ENCODE measurements around the gene IMPACT. TPM values are rescaled to one million over a fixed set of nuclear protein-coding genes. Genes with fewer than 3 reads are reported as not detected.

Gene IMPACT
- total and polyA plus RNA-seq, 9 donors, result 13.7 to 50.3 (median 28.7) TPM

DNA sequence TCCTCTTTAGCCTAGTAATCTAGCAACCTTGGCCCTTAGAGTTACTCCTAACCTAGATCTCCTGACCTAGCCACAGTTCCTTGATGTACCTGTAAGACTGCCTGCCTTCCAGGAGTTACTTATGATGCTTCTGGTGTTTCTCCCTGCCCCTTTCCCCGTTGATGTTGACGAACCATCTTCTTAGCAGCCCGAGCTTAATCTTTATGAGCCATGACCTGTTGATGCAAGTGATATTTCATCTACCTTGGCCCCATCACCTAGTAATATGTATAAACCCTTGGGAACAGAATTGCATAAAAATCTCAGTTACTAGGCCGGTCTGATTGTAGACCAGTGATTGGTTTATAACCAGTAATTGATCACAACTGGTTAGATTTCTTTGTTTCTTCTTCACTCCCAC, 2.7 kb downstream of the IMPACT start:
- WGBS, 3 donors, result 92 to 93% (median 93%) methylated on average over 4 of the region's 4 CpGs

DNA sequence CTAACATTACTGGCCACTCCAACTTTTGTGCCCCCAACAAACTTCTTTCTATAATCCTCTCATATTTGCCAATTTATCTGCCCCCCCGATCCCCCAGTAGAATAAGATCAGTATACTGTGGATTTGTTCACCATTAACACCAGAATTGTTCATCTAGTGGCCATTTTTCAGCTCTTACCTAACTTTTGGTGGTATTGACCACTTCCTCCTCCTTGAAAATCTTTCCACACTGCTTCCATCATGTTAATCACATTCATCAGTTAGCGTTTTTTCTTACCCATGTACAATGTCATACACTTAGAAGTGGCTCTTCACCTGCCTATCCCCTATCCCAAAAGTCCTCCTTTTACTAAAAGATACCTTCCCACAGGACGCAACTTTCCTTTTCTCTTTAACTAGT, 6.1 kb downstream of the IMPACT start:
- 94 to 97% (median 95%) methylated on average over 3 of the region's 3 CpGs for WGBS, 3 donors
- Histone ChIP-seq H3K4me1 (ENCODE audit: insufficient read depth) (no peaks in the 10 kb centered on the region), H3K27me3 (no peaks in the 10 kb centered on the region), H3K27ac (no peak overlapping the region), H3K36me3 (no peaks in the 10 kb centered on the region), H3K9me3 (no peaks in the 10 kb centered on the region), H3K4me3 (no peak overlapping the region)
- TF ChIP-seq EP300 (IDR thresholded peaks at IDR 0.05) (no peak), POLR2A (IDR thresholded peaks at IDR 0.05) (no peak)
- TF ChIP-seq, protein P1, sequence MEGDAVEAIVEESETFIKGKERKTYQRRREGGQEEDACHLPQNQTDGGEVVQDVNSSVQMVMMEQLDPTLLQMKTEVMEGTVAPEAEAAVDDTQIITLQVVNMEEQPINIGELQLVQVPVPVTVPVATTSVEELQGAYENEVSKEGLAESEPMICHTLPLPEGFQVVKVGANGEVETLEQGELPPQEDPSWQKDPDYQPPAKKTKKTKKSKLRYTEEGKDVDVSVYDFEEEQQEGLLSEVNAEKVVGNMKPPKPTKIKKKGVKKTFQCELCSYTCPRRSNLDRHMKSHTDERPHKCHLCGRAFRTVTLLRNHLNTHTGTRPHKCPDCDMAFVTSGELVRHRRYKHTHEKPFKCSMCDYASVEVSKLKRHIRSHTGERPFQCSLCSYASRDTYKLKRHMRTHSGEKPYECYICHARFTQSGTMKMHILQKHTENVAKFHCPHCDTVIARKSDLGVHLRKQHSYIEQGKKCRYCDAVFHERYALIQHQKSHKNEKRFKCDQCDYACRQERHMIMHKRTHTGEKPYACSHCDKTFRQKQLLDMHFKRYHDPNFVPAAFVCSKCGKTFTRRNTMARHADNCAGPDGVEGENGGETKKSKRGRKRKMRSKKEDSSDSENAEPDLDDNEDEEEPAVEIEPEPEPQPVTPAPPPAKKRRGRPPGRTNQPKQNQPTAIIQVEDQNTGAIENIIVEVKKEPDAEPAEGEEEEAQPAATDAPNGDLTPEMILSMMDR (IDR thresholded peaks at IDR 0.05), result no peak
- intact Hi-C loops (cut with DNase I), result no loop called here
- DNase-seq, result no peak

More for the DNA sequence above, 2.7 kb downstream of the IMPACT start:
- intact Hi-C loops (cut with DNase I), result no loop called here
- Histone ChIP-seq H3K36me3 (no peaks in the 10 kb centered on the region), H3K27me3 (no peaks in the 10 kb centered on the region), H3K4me1 (ENCODE audit: insufficient read depth) (peaks cover 2% of the 10 kb centered on the region), H3K4me3 (no peak overlapping the region), H3K27ac (no peak overlapping the region), H3K9me3 (no peaks in the 10 kb centered on the region)
- DNase-seq, result no peak
- TF ChIP-seq EP300 (IDR thresholded peaks at IDR 0.05) (no peak), POLR2A (IDR thresholded peaks at IDR 0.05) (no peak)
- TF ChIP-seq, protein P1 (IDR thresholded peaks at IDR 0.05), result no peak

DNA sequence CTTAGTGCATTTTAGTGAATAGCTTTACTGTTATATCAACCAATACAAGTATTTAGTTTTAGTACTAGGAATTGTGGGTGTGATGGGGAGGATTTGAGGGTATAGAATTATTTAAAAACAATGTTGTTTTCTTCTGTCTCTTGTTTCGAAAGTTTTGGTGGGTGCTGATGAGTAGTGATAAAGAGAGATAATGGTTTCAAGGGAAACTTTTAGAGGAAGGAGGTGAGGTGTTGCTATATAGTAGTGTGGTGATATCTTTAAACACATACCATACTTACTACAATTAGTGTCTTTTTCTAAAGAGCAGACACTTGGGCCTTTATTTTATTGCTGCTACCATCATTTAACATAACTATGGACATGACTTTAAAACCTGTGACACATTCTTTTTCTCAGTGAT, 10.5 kb downstream of the IMPACT start:
- TF ChIP-seq, protein P1 (IDR thresholded peaks at IDR 0.05), result no peak
- TF ChIP-seq POLR2A (IDR thresholded peaks at IDR 0.05) (no peak), EP300 (IDR thresholded peaks at IDR 0.05) (no peak)
- Histone ChIP-seq H3K27me3 (no peaks in the 10 kb centered on the region), H3K9me3 (no peaks in the 10 kb centered on the region), H3K4me3 (no peak overlapping the region), H3K36me3 (no peaks in the 10 kb centered on the region), H3K27ac (no peak overlapping the region), H3K4me1 (ENCODE audit: insufficient read depth) (no peaks in the 10 kb centered on the region)
- no peak for DNase-seq
- intact Hi-C loops (cut with DNase I), result no loop called here
- WGBS, 3 donors, result 80 to 83% (median 81%) methylated on average over 1 of the region's 1 CpG

DNA sequence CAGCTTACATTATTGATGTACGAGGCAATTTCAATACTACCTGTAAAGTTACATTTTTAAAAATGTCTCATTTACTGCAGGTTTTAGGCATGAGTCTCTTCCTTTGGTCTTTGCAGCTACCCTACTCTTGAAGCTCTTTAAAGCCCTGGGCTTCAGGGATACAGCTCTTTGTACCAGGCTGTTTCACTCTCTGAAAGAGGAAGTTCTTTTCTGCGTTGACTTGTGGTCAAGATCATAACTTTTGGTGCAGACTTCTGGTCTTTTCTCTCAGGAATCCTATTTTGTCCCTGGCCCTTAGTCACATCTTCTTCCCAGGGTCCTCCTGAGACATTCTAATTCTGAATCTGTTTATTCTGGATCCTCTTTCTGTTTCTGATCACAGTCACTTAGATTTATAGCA, 17.4 kb downstream of the IMPACT start:
- intact Hi-C loops (cut with DNase I), result no loop called here
- no peak for DNase-seq
- H3K4me1 ChIP-seq (ENCODE audit: insufficient read depth), result no peaks in the 10 kb centered on the region
- H3K9me3 ChIP-seq, result no peaks in the 10 kb centered on the region
- no peaks in the 10 kb centered on the region for H3K27me3 ChIP-seq
- 80 to 91% (median 87%) methylated on average over 2 of the region's 2 CpGs for WGBS, 3 donors
- H3K27ac ChIP-seq, result no peak overlapping the region
- no peak overlapping the region for H3K4me3 ChIP-seq
- H3K36me3 ChIP-seq, result no peaks in the 10 kb centered on the region
- no peak for TF ChIP-seq POLR2A (IDR thresholded peaks at IDR 0.05)
- TF ChIP-seq, protein P1 (IDR thresholded peaks at IDR 0.05), result no peak
- no peak for TF ChIP-seq EP300 (IDR thresholded peaks at IDR 0.05)
